GM12878 (cell line): ENCODE data around the gene SPOCK1.

Experiments
- ATF7 ChIP-seq: fragments of 450-650 bp; IDR thresholded peaks from 2 replicates; pipeline ENCODE4 v1.6.1; 2016; ENCODE audit warnings: low read depth, mild to moderate bottlenecking
- EP300 ChIP-seq, 2 experiments: fragments of 150-350 bp in 1 of 2; IDR thresholded peaks; 2 replicates each; pipeline ENCODE4 v1.6.1; 2011 to 2012; ENCODE audit warnings: low read depth in 2 of 2, low read length in 2 of 2, borderline replicate concordance in 1 of 2, improper control_type of control experiment in 1 of 2, inconsistent platforms in 1 of 2; ENCODE audit not compliant: control insufficient read depth in 1 of 2
- POLR2A ChIP-seq: IDR thresholded peaks from 2 replicates; pipeline ENCODE4 v1.6.1; 2011; ENCODE audit warnings: low read depth, mild to moderate bottlenecking, low read length
- SREBF1 ChIP-seq: IDR thresholded peaks from 2 replicates; pipeline ENCODE4 v1.6.1; 2012; ENCODE audit warnings: mild to moderate bottlenecking, low read length
- SUPT20H ChIP-seq: IDR thresholded peaks from 2 replicates; pipeline ENCODE4 v1.6.1; 2011; ENCODE audit warnings: low read depth, mild to moderate bottlenecking, low read length, moderate library complexity, borderline replicate concordance; ENCODE audit not compliant: control insufficient read depth
- SUZ12 ChIP-seq: fragments of 200-600 bp; sonication (generic); IDR thresholded peaks from one replicate; pipeline ENCODE4 v1.6.1; 2018; ENCODE audit warnings: antibody characterized with exemption, mild to moderate bottlenecking; ENCODE audit not compliant: unreplicated experiment
- TAF1 ChIP-seq: IDR thresholded peaks from 2 replicates; pipeline ENCODE4 v1.6.1; 2011; ENCODE audit warnings: mild to moderate bottlenecking, low read depth, low read length, borderline replicate concordance
- TF ChIP-seq, protein P1 (sequence below): fragments of 150-350 bp; IDR thresholded peaks from 2 replicates; pipeline ENCODE4 v1.6.1; 2016; ENCODE audit warnings: low read depth, low read length
- TF ChIP-seq, protein P2 (sequence below), 3 experiments: IDR thresholded peaks in 2 of 3; conservative IDR thresholded peaks in 1 of 3; 2 replicates each; pipeline ENCODE4 v1.5.1; 2011; ENCODE audit warnings: low read depth in 3 of 3, low read length in 3 of 3, mild to moderate bottlenecking in 3 of 3, control low read depth in 2 of 3, moderate library complexity in 2 of 3, inconsistent platforms in 1 of 3, mixed read lengths in 1 of 3; ENCODE audit not compliant: control insufficient read depth in 2 of 3, insufficient read depth in 1 of 3; ENCODE audit errors: extremely low read depth in 1 of 3

DNA sequence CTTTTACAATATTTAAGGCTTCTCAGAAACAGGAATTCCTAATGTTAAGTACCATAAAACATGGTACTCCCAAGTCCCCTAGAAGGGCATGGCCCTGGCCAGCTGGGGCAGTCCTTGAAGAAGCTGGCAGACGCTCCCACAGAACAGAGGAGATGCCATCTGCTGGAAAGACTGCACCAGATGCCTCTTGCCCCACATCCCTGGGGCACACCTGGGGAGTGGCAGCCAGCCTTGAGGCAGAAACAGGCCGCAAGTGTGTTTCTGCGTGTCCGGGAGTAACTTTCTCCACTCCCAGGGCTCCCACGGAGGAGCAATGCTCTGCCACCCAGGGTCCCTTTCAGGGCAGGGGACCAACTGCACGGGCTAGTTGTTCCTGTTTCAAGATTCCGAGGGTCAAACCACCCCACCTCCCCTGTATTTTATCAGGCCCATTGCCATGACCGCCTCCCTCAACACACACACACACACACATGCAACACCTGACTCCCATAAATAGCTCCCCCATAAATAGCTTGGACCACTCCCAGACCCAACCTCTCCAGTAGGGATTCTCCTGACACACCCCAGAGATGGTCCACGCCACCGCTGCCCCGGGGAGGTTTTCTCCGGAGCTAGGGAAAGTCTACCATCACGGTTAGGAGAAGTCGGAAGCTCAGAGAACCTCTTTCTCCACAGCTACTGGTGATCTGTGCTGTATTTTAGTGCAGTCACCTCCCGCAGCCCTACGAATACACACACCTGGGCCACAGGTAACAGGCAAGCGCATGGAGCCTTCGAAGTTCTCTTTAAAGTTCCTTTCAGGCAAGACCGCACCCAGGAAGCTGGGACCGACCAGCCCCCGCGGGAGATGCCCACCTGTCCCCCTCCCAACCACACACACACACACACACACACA lies 1.5 kb downstream of the SPOCK1 start:
- TF ChIP-seq EP300 (IDR thresholded peaks at IDR 0.05; ENCODE audit: borderline replicate concordance in 1 of 2, control insufficient read depth in 1 of 2, low read depth in 2 of 2, low read length in 2 of 2) = no peak
- no peak for TF ChIP-seq SREBF1
- TF ChIP-seq SUPT20H = no peak
- no peak for TF ChIP-seq ATF7
- TF ChIP-seq TAF1 = no peak
- TF ChIP-seq, protein P1, sequence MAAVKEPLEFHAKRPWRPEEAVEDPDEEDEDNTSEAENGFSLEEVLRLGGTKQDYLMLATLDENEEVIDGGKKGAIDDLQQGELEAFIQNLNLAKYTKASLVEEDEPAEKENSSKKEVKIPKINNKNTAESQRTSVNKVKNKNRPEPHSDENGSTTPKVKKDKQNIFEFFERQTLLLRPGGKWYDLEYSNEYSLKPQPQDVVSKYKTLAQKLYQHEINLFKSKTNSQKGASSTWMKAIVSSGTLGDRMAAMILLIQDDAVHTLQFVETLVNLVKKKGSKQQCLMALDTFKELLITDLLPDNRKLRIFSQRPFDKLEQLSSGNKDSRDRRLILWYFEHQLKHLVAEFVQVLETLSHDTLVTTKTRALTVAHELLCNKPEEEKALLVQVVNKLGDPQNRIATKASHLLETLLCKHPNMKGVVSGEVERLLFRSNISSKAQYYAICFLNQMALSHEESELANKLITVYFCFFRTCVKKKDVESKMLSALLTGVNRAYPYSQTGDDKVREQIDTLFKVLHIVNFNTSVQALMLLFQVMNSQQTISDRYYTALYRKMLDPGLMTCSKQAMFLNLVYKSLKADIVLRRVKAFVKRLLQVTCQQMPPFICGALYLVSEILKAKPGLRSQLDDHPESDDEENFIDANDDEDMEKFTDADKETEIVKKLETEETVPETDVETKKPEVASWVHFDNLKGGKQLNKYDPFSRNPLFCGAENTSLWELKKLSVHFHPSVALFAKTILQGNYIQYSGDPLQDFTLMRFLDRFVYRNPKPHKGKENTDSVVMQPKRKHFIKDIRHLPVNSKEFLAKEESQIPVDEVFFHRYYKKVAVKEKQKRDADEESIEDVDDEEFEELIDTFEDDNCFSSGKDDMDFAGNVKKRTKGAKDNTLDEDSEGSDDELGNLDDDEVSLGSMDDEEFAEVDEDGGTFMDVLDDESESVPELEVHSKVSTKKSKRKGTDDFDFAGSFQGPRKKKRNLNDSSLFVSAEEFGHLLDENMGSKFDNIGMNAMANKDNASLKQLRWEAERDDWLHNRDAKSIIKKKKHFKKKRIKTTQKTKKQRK = no peak
- TF ChIP-seq, protein P2, sequence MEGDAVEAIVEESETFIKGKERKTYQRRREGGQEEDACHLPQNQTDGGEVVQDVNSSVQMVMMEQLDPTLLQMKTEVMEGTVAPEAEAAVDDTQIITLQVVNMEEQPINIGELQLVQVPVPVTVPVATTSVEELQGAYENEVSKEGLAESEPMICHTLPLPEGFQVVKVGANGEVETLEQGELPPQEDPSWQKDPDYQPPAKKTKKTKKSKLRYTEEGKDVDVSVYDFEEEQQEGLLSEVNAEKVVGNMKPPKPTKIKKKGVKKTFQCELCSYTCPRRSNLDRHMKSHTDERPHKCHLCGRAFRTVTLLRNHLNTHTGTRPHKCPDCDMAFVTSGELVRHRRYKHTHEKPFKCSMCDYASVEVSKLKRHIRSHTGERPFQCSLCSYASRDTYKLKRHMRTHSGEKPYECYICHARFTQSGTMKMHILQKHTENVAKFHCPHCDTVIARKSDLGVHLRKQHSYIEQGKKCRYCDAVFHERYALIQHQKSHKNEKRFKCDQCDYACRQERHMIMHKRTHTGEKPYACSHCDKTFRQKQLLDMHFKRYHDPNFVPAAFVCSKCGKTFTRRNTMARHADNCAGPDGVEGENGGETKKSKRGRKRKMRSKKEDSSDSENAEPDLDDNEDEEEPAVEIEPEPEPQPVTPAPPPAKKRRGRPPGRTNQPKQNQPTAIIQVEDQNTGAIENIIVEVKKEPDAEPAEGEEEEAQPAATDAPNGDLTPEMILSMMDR (IDR thresholded peaks at IDR 0.05 in 2 of 3, conservative IDR thresholded peaks at IDR 0.05 in 1 of 3; ENCODE audit: control insufficient read depth in 2 of 3, extremely low read depth in 1 of 3, insufficient read depth in 1 of 3, low read depth in 3 of 3, low read length in 3 of 3) = no peak
- no peak for TF ChIP-seq POLR2A
- TF ChIP-seq SUZ12 = no peak
